HG03175 (cell line): ENCODE results near the gene PI4K2B.
A peak's percentile ranks its signal among the peaks of the same experiment; 100 is the strongest.
"Not testable (repeated sequence)": the region's sequence is repeated elsewhere in the genome, so short reads cannot be mapped to it uniquely, and the experiment has no call there.

Experiments used
- ATAC-seq: cut with Tn5 transposase; IDR thresholded peaks from one replicate; pipeline ENCODE4 v1.9.1; 2021; ENCODE audit warnings: mild to moderate bottlenecking, moderate library complexity; ENCODE audit not compliant: unreplicated experiment

PI4K2B gene

GRCh38 chr4:25302626-25303025, 68.8 kb downstream of the PI4K2B start:
- no peak for ATAC-seq

- no peak for ATAC-seq
These were observed 69.7 kb downstream of the PI4K2B start for GRCh38 chr4:25303578-25303977.

- ATAC-seq: no peak
These were observed 72.8 kb downstream of the PI4K2B start for GRCh38 chr4:25306518-25307057.

- no peak for ATAC-seq
These were observed 73.8 kb downstream of the PI4K2B start for GRCh38 chr4:25307596-25307995.

GRCh38 chr4:25308306-25308705, 74.5 kb downstream of the PI4K2B start:
- ATAC-seq: no peak

GRCh38 chr4:25308761-25309160, 74.9 kb downstream of the PI4K2B start:
- no peak for ATAC-seq

- peak; percentile 59 for ATAC-seq
These were observed 76.4 kb downstream of the PI4K2B start for GRCh38 chr4:25310066-25310802.

GRCh38 chr4:25310803-25311166, 77.0 kb downstream of the PI4K2B start:
- no peak for ATAC-seq

- ATAC-seq: peak; percentile 83
These were observed 78.8 kb downstream of the PI4K2B start, which contains the start of gene ZCCHC4 for GRCh38 chr4:25312496-25313200. Gene ZCCHC4 (plus strand): TSS chr4:25312774. CDS start chr4:25312810, 36 bp downstream.

- no peak for ATAC-seq
These were observed 79.5 kb downstream of the PI4K2B start for GRCh38 chr4:25313201-25313895.

GRCh38 chr4:25320336-25320735, 86.5 kb downstream of the PI4K2B start:
- ATAC-seq: no peak

GRCh38 chr4:25320773-25321172, 86.9 kb downstream of the PI4K2B start:
- ATAC-seq: no peak

GRCh38 chr4:25321703-25322102, 87.9 kb downstream of the PI4K2B start:
- ATAC-seq: no peak

- not testable (repeated sequence) for ATAC-seq
These were observed 94.6 kb downstream of the PI4K2B start for GRCh38 chr4:25328463-25328862.
